NCI-H2227 treated with DMSO at 0.1 percent for 48 hours (cell line): ENCODE measurements around the gene TNFAIP2.
"Not testable (repeated sequence)": the region's sequence is repeated elsewhere in the genome, so short reads cannot be mapped to it uniquely, and the experiment has no call there.

Experiments
- DNase-seq: peaks from one replicate; lab custom pipeline; 2025; lab: John Stamatoyannopoulos, UW

The TNFAIP2 gene

DNA sequence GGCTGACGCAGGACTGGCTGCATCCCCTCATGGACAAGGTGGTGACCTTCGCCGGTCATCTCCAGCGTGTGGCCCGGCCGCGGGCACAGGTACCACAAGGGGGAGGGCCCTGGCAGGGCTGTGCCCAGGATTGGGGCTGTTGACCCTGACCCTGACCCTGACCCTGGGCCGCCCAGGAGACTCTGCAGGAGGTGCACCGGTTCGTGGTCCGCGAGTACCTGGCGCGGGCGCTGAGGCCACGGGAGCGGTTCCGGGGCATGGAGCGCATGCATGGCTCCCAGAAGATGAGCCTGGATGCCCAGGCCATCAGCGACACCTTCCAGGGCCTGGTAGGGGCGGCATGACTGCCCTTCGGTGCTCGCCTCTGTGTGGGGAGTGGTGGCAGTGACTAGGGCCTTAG lies 15.8 kb upstream of the TNFAIP2 start:
- no peak for DNase-seq

GRCh38 chr14:103107941-103108748 lies 15.1 kb upstream of the TNFAIP2 start:
- DNase-seq: no peak

GRCh38 chr14:103108749-103109207 lies 14.5 kb upstream of the TNFAIP2 start:
- DNase-seq: no peak

GRCh38 chr14:103109535-103110441 lies 13.5 kb upstream of the TNFAIP2 start:
- no peak for DNase-seq

DNA sequence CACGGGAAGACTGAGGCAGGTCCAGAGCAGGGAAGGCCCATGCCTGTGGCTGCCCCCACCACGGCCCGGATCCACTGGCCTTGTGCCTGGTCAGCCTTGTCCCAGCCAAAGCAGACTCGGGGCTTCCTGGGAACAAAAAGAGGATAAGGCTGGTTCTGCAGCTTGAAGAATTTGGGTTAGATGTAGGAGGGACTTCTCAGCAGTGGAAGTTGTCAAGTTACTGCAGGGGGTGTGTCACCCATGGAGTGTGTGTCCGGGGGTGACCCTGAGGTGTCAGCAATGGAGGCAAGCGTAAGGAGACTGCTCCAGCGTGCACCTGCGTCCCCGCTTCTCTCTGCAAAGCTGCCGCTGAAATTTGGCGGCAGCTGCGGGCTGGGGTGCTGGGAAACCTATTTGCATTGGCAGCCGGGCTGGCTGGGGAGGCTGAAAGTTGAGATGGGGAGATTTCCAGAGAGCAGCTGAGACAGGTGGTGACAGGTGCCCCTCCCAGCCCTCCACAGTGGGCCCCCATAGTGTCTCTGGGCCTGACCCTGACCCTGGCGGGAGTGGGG lies 12.5 kb upstream of the TNFAIP2 start:
- no peak for DNase-seq

DNA sequence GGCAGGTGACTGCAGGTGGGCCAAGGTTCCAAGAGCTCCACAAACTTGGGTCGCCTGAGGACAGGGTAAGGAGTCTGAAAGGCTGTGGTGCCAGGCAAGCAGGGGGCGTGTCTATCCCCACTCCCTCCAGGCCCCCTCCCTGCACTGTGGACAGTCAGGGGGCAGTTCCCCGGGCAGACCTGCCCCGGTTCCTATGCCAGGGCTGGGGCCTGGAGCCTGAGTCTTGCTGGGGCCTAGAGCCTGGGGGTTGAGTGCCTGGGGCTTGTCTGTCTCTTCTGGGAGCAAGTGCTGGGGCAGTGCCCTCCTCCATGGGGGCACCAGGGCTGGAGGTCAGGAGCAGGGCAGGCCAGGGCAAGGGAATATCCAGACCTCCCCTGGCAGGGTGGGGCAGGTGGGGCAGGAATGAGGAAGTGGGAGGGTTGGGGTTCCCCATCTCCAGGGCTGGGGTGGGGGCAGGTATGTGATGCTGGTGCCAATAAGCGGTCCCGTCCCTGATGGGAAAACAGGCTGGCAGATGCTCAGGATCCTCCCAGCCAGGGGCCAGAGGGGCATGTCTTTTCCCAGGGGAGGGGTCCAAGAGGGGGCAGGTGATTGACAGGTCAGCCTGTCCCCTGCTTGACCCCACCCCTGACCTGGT lies 11.9 kb upstream of the TNFAIP2 start:
- DNase-seq: no peak

- DNase-seq: no peak
Measured at GRCh38 chr14:103112400-103113243, 10.6 kb upstream of the TNFAIP2 start.

GRCh38 chr14:103113303-103113702 lies 10.0 kb upstream of the TNFAIP2 start:
- DNase-seq: no peak

DNA sequence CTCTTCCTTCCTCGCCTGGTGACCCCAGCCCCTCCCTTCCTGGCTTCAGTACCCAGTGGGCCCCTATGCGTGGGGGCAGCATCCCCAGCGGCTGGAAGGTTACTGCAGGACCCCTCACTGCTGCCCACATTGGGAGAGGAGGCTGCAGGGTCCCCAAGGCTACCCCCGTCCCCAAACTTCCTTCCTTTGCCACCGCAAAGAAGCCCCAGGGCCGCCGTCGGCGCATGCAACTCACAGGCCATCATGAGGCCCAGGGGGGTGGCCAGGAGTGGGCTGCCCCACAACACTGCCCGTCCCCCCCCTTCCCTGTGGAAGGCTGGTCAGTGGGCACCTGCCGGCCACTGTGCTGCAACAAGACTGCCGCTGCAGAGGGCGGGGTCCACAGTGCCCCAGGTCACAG lies 9.5 kb upstream of the TNFAIP2 start:
- DNase-seq: no peak

DNA sequence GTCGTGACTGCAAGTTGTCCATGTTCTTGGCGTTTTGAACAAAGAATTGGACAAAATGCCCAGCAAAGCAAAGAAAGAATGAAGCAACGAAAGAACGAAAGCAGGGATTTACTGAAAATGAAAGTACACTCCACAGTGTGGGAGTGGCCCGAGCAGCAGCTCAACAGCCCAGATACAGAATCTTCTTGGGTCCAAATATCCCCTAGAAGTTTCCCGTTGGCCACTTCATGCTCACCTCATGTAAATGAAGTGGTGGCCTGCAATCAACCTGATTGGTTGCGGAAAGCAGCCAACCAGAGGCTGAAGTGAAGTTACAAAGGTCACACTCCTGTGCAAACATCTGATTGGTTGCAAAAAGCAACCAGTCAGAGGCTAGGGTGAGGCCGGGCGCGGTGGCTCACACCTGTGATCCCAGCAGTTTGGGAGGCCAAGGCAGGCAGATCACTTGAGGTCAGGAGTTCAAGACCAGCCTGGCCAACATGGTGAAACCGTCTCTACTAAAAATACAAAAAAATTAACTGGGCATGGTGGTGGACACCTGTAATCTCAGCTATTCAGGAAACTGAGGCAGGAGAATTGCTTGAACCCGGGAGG lies 8.1 kb upstream of the TNFAIP2 start:
- not testable (repeated sequence) for DNase-seq

DNA sequence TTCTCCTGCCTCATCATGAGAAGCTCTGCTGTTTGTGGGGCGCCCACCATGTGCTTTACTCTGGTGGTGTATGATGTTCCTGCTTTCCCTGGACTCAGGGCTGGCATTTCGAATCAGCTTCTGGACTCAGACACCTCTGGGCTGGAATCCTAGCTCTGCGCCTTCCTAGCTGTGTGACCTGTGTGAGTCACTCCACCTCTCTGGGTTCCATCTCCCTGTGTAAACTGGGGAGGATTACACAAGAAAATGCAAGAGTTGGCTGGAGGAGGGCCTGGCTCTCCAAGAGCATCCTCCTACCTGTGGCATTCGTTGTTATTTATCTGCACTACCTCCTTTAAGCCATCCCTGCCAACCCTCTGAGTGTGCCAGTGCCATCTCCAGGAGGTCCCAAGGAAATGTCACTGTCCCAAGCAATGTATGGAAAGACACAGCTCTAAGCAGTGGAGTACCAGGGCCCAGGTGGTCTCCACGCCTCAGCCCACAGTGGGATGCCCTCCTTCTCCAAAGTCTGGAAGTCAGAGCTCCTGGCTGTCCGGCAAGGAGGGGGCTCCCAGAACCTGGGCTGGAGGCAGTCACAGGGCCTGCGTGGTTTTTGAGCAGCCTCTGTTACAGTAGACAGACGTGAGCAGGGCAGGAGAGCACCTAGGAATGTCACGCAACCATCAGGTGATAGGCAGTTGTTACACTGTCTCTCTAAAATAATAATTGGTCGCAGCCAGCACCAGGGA lies 7.3 kb upstream of the TNFAIP2 start:
- no peak for DNase-seq

DNA sequence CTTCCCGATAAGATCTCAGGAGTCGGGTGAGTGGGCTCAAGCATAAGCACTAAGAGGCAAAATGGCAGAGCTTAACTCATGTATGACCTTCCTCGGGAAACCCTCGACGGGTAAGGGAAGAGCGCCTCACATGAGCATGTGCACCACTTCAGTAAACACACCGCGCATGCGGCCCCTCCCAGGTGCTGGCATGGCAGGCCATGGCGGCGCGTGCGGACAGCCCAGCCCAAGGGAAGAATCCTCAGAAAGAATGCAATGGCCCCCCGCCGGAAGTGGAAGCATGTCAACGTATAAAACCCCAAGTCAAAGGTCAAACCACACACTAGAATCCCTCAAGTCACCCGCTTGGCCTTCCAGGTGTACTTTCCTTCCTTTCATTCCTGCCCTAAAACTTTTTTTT lies 6.6 kb upstream of the TNFAIP2 start:
- no peak for DNase-seq

- not testable (repeated sequence) for DNase-seq
Measured at GRCh38 chr14:103117499-103117898, 5.8 kb upstream of the TNFAIP2 start.

GRCh38 chr14:103118018-103118662 lies 5.1 kb upstream of the TNFAIP2 start:
- no peak for DNase-seq

- no peak for DNase-seq
Measured at GRCh38 chr14:103118663-103119404, 4.4 kb upstream of the TNFAIP2 start.

DNA sequence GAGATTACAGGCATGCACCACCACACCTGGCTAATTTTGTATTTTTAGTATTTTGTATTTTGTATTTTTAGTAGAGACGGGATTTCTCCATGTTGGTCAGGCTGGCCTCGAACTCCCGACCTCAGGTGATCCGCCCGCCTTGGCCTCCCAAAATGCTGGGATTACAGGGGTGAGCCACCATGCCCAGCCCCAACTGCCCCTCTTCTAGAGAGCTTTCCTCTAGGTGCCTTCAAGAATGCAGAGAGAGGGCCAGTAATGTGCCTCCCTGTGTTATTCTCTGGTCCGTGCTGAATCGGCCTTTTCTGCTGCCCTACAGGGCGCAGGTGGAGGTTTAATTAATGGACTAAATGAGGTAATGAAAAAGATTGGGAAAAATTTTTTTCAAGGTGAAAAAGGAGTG lies 3.7 kb upstream of the TNFAIP2 start:
- not testable (repeated sequence) for DNase-seq

GRCh38 chr14:103121121-103121845 lies 2.0 kb upstream of the TNFAIP2 start:
- DNase-seq: no peak
